HepG2 (cell line): ENCODE data around the gene TMEM186. TPM values are rescaled to one million over a fixed set of nuclear protein-coding genes. Genes with fewer than 3 reads are reported as not detected.

ENCODE experiments used
- ATRX ChIP-seq: sonication (generic); formaldehyde crosslinking; IDR thresholded peaks from 2 replicates; pipeline ENCODE4 v1.4.0; 2020; ENCODE audit warnings: missing genetic modification reagents, borderline replicate concordance
- CEBPB ChIP-seq: IDR thresholded peaks from 2 replicates; pipeline ENCODE4 v1.6.1; 2011; ENCODE audit warnings: low read depth, low read length, improper control_type of control experiment, borderline replicate concordance
- EEA1 ChIP-seq: sonication (generic); formaldehyde crosslinking; IDR thresholded peaks from 2 replicates; pipeline ENCODE4 v1.5.1; 2020; ENCODE audit warnings: mild to moderate bottlenecking, missing genetic modification reagents, borderline replicate concordance
- SRF ChIP-seq: IDR thresholded peaks from 2 replicates; pipeline ENCODE4 v1.6.1; 2011; ENCODE audit warnings: mild to moderate bottlenecking, low read depth, low read length, moderate library complexity
- TEF ChIP-seq: sonication (generic); formaldehyde crosslinking; IDR thresholded peaks from 2 replicates; pipeline ENCODE4 v1.5.0; 2020; ENCODE audit warnings: missing genetic modification reagents
- TRAFD1 ChIP-seq: sonication (generic); formaldehyde crosslinking; IDR thresholded peaks from 2 replicates; pipeline ENCODE4 v1.5.1; 2020; ENCODE audit warnings: missing genetic modification reagents, mild to moderate bottlenecking, borderline replicate concordance
- ZNF224 ChIP-seq: sonication (generic); formaldehyde crosslinking; IDR thresholded peaks from 2 replicates; pipeline ENCODE4 v1.5.0; 2020; ENCODE audit warnings: mild to moderate bottlenecking, missing genetic modification reagents
- ZNF513 ChIP-seq: sonication (generic); formaldehyde crosslinking; conservative IDR thresholded peaks from 2 replicates; pipeline ENCODE4 v1.5.0; 2020; ENCODE audit warnings: missing genetic modification reagents
- ZNF782 ChIP-seq: sonication (generic); formaldehyde crosslinking; IDR thresholded peaks from 2 replicates; pipeline ENCODE4 v1.4.0; 2020; ENCODE audit warnings: missing genetic modification reagents, mild to moderate bottlenecking, borderline replicate concordance
- polyA plus RNA-seq, 8 experiments: library from polyadenylated mRNA; depleted of rRNA in 3 of 8; stranded (reverse) in 7 of 8; unstranded in 1 of 8; fragments of >200 nt; fragmentation: Illumina TruSeq in 4 of 8; extraction: Trizol in 4 of 8; gene quantifications; 2 replicates each; pipeline versions ENCODE4 v1.2.1 to v1.2.3, GENCODE V29; 2011 to 2016; ENCODE audit warnings: low read depth in 4 of 8, missing spikeins in 1 of 8, mixed read lengths in 1 of 8; ENCODE audit not compliant: insufficient read depth in 1 of 8
- total RNA-seq, 5 experiments: library from RNA; depleted of rRNA; stranded (reverse); fragments of >200 nt; fragmentation: Illumina TruSeq; extraction: Trizol; gene quantifications; 2 replicates each; pipeline ENCODE4 v1.2.3, GENCODE V29; 2016; ENCODE audit warnings: low read depth in 1 of 5
- TF ChIP-seq, protein P1 (sequence below): sonication (generic); formaldehyde crosslinking; IDR thresholded peaks from 2 replicates; pipeline ENCODE4 v1.5.1; 2020; ENCODE audit warnings: missing genetic modification reagents, mild to moderate bottlenecking, borderline replicate concordance
- TF ChIP-seq, protein P2 (sequence below): sonication (generic); formaldehyde crosslinking; IDR thresholded peaks from 2 replicates; pipeline ENCODE4 v1.8.1; 2023; ENCODE audit warnings: mild to moderate bottlenecking, missing genetic modification reagents

The TMEM186 gene
- total and polyA plus RNA-seq, 2 of the 13 experiments (the other 11 are each of a cell fraction or from before 2014, with no cell fraction given): 16.2 to 19.3 TPM

GRCh38 chr16:8797364-8798173 is at the start of gene TMEM186, which contains the start of gene PMM2 (continued):
- no peak; the same call in 1 of the 2 replicates for TF ChIP-seq TRAFD1 (CRISPR knock-in tag)
- peak; percentile 99 for TF ChIP-seq ZNF224 (CRISPR knock-in tag)
- TF ChIP-seq ATRX: no peak; the same call in 1 of the 2 replicates
- TF ChIP-seq, protein P1, sequence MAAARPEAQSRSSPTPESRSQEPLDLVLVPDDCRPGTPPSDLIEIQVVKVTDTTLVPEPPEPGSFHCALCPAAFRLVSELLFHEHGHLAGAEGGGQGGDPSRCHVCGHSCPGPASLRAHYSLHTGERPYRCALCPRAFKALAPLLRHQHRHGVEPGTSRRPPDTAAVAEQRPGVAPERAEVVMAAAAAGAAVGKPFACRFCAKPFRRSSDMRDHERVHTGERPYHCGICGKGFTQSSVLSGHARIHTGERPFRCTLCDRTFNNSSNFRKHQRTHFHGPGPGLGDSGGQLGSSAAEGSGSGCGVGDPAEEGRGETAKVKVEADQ (CRISPR knock-in tag): peak; percentile 94
- peak; percentile 83 for TF ChIP-seq TEF (CRISPR knock-in tag)
- TF ChIP-seq SRF: 0 out of 2 replicates have a peak, but pooled peaks have one; percentile 18
- no peak for TF ChIP-seq CEBPB
- peak; percentile 96; the same call in 1 of the 2 replicates for TF ChIP-seq ZNF782 (CRISPR knock-in tag)
- TF ChIP-seq, protein P2, sequence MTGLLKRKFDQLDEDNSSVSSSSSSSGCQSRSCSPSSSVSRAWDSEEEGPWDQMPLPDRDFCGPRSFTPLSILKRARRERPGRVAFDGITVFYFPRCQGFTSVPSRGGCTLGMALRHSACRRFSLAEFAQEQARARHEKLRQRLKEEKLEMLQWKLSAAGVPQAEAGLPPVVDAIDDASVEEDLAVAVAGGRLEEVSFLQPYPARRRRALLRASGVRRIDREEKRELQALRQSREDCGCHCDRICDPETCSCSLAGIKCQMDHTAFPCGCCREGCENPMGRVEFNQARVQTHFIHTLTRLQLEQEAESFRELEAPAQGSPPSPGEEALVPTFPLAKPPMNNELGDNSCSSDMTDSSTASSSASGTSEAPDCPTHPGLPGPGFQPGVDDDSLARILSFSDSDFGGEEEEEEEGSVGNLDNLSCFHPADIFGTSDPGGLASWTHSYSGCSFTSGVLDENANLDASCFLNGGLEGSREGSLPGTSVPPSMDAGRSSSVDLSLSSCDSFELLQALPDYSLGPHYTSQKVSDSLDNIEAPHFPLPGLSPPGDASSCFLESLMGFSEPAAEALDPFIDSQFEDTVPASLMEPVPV (CRISPR knock-in tag): peak; percentile 99
- peak; percentile 83; the same call in 1 of the 2 replicates for TF ChIP-seq ZNF513 (CRISPR knock-in tag)
- peak; percentile 82; the same call in 1 of the 2 replicates for TF ChIP-seq EEA1 (CRISPR knock-in tag)
